ENCODE measurements around the gene CSTPP1.
A peak's percentile ranks its signal among the peaks of the same experiment; 100 is the strongest.

DNA sequence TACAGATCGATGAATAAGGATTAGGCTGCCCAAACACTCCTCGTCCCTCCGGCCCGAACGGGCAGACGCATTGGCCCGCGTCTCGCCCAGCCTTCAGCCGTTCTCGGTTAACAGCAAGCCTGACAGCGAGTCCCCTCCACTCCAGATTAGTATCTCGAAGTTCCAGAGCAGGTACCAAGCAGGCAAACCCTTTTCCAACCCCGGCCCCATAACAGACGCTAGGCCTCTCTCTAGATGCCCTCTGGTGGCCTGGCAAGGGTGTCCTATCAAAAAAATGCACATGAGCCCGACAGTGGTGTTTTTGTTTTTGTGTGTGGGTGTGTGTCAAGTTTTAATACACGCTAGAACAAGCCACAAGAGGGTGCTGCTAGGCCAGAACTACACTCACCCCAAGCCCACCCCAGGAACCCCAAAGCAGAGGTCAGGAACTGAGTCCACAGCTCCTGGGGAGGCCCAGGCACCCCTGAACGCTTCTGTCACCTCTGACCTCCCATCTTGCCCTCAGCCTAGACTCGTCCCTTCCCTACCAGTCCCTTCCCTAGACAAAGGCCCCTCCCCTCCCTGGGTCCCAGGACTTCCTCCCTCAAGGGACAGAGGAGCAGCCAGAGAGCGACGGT is 240.8 kb downstream of the CSTPP1 start:
- TF ChIP-seq, protein P1, sequence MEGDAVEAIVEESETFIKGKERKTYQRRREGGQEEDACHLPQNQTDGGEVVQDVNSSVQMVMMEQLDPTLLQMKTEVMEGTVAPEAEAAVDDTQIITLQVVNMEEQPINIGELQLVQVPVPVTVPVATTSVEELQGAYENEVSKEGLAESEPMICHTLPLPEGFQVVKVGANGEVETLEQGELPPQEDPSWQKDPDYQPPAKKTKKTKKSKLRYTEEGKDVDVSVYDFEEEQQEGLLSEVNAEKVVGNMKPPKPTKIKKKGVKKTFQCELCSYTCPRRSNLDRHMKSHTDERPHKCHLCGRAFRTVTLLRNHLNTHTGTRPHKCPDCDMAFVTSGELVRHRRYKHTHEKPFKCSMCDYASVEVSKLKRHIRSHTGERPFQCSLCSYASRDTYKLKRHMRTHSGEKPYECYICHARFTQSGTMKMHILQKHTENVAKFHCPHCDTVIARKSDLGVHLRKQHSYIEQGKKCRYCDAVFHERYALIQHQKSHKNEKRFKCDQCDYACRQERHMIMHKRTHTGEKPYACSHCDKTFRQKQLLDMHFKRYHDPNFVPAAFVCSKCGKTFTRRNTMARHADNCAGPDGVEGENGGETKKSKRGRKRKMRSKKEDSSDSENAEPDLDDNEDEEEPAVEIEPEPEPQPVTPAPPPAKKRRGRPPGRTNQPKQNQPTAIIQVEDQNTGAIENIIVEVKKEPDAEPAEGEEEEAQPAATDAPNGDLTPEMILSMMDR (IDR thresholded peaks at IDR 0.05), result peak; percentile 83
- no peak for TF ChIP-seq EZH2 (IDR thresholded peaks at IDR 0.05; ENCODE audit: borderline replicate concordance, insufficient read depth, low read depth, low read length, poor library complexity, severe bottlenecking)
